GM12878 (cell line): ENCODE measurements around the gene SUPT3H. TPM values are rescaled to one million over a fixed set of nuclear protein-coding genes. Genes with fewer than 3 reads are reported as not detected.

Source experiments
- ATAC-seq: fragments of 200-7000 bp; cut with Tn5 transposase; 3 replicates; pipeline ENCODE4 v1.9.1; 2020; ENCODE audit warnings: mild to moderate bottlenecking, moderate library complexity
- BruUV-seq: library from RNA; stranded (reverse); fragments of 400-500 nt; replicated peaks from 2 replicates; lab custom pipeline; 2021; lab: Mats Ljungman, UMichigan
- CTCF ChIA-PET: fragments of 300-600 bp; sonication (Branson Sonifier 250); formaldehyde crosslinking; extraction: SDS; loops from one replicate; lab custom pipeline; 2021; ENCODE audit warnings: inconsistent platforms; lab: Yijun Ruan, JAX
- POLR2A ChIA-PET: fragments of 350-600 bp; formaldehyde crosslinking; extraction: SDS; loops from one replicate; lab custom pipeline; 2021; ENCODE audit warnings: inconsistent platforms; lab: Charles Lee
- RAD21 ChIA-PET: fragments of 300-600 bp; sonication (Branson Sonifier 250); formaldehyde crosslinking; loops from one replicate; lab custom pipeline; 2023; ENCODE audit warnings: antibody characterized with exemption; ENCODE audit not compliant: unreplicated experiment; lab: Charles Lee
- SMC1A ChIA-PET: fragments of 300-600 bp; sonication (Branson Sonifier 250); formaldehyde crosslinking; loops from one replicate; lab custom pipeline; 2023; ENCODE audit not compliant: unreplicated experiment, uncharacterized antibody; lab: Charles Lee
- DNase-seq: peaks from one replicate; pipeline ENCODE4 v3.0.0-alpha.2; 2011; ENCODE audit warnings: low read depth, low spot score
- FAIRE-seq: peaks from 3 replicates; lab custom pipeline; 2011; peaks lifted over from hg19 to GRCh38; lab: Jason Lieb, UNC
- H2AFZ ChIP-seq: 2 replicates; pipeline ENCODE4 v1.6.0; 2011; ENCODE audit warnings: low read depth, low read length, control low read depth; ENCODE audit not compliant: control insufficient read depth
- H3K27ac ChIP-seq: 2 replicates; pipeline ENCODE4 v1.5.1; 2011; ENCODE audit warnings: control low read depth; ENCODE audit not compliant: control insufficient read depth, insufficient read depth
- H3K27me3 ChIP-seq, 2 experiments: replicated peaks in 1 of 2; 2 replicates each; pipeline versions ENCODE4 v1.6.0 to v1.6.1; 2011; ENCODE audit warnings: low read length in 1 of 2; ENCODE audit not compliant: control insufficient read depth in 2 of 2, insufficient read depth in 2 of 2
- H3K36me3 ChIP-seq, 2 experiments: 2 replicates each; pipeline ENCODE4 v1.5.1; 2011; ENCODE audit warnings: low read length in 1 of 2; ENCODE audit not compliant: control insufficient read depth in 2 of 2, insufficient read depth in 2 of 2
- H3K4me1 ChIP-seq: 2 replicates; pipeline ENCODE4 v1.6.1; 2011; ENCODE audit warnings: mild to moderate bottlenecking, low read length, moderate library complexity, mixed read lengths; ENCODE audit not compliant: control insufficient read depth, insufficient read depth
- H3K4me2 ChIP-seq: 2 replicates; pipeline ENCODE4 v1.6.0; 2011; ENCODE audit warnings: control low read depth; ENCODE audit not compliant: control insufficient read depth, insufficient read depth
- H3K4me3 ChIP-seq: fragments of 200-600 bp; sonication (generic); 2 replicates; pipeline ENCODE4 v1.5.1; 2016
- H3K79me2 ChIP-seq: 2 replicates; pipeline ENCODE4 v1.6.0; 2011; ENCODE audit warnings: low read length; ENCODE audit not compliant: control insufficient read depth, insufficient read depth
- H3K9ac ChIP-seq: 2 replicates; pipeline ENCODE4 v1.8.0; 2011; ENCODE audit warnings: low read length, control low read depth, mixed read lengths; ENCODE audit not compliant: control insufficient read depth, insufficient read depth
- H3K9me3 ChIP-seq: replicated peaks from 3 replicates; pipeline ENCODE4 v1.5.1; 2011; ENCODE audit warnings: mild to moderate bottlenecking, low read length; ENCODE audit not compliant: control insufficient read depth, insufficient read depth
- H4K20me1 ChIP-seq: 2 replicates; pipeline ENCODE4 v1.6.0; 2011; ENCODE audit not compliant: control insufficient read depth, insufficient read depth
- ATF2 ChIP-seq: IDR thresholded peaks from 2 replicates; pipeline ENCODE4 v1.6.1; 2012; ENCODE audit warnings: low read length, inconsistent platforms
- RUNX3 ChIP-seq: IDR thresholded peaks from 2 replicates; pipeline ENCODE4 v1.6.1; 2012; ENCODE audit warnings: low read length, inconsistent platforms
- SIN3A ChIP-seq: IDR thresholded peaks from 2 replicates; pipeline ENCODE4 v1.6.1; 2012; ENCODE audit warnings: low read depth, low read length, improper control_type of control experiment
- SMARCA5 ChIP-seq: fragments of 450-650 bp; IDR thresholded peaks from 2 replicates; pipeline ENCODE4 v1.6.1; 2017; ENCODE audit warnings: mild to moderate bottlenecking
- SP1 ChIP-seq: IDR thresholded peaks from one replicate; pipeline ENCODE4 v1.6.1; 2011; ENCODE audit warnings: low read depth, low read length
- SRF ChIP-seq, 2 experiments: IDR thresholded peaks; 2 replicates each; pipeline ENCODE4 v1.6.1; 2011; ENCODE audit warnings: low read depth in 2 of 2, low read length in 2 of 2, mild to moderate bottlenecking in 1 of 2, moderate library complexity in 1 of 2
- WGBS: methylation state at CpG from one replicate; pipeline ENCODE4 v1.1.6; 2016; ENCODE audit warnings: low lambda C conversion rate; ENCODE audit not compliant: insufficient replicate concordance, insufficient coverage; ENCODE audit errors: missing lambda C conversion rate; 5-methylcytosine and 5-hydroxymethylcytosine counted together
- in situ Hi-C: fragments of 300-500 bp; cut with MboI; formaldehyde crosslinking; loops from 9 replicates; pipeline ENCODE4 v1.14.3; 2018; ENCODE audit warnings: mixed read lengths
- intact Hi-C: fragments of 100-400 bp; cut with micrococcal nuclease; formaldehyde crosslinking; loops from one replicate; pipeline ENCODE4 v1.14.2; 2022; ENCODE audit not compliant: unreplicated experiment
- polyA plus RNA-seq, 11 experiments: library from polyadenylated mRNA; depleted of rRNA in 4 of 11; unstranded in 6 of 11; stranded (reverse) in 5 of 11; fragments of >200 nt; fragmentation: Nextera tagmentation in 4 of 11; fragmentation: Illumina TruSeq in 1 of 11; extraction: Ambion mirVana in 4 of 11; extraction: Trizol in 1 of 11; gene quantifications; 1 replicate in 1 of 11; 2 replicates in 10 of 11; pipeline versions ENCODE4 v1.2.1 to v1.2.3, GENCODE V29; 2011 to 2016; ENCODE audit warnings: inconsistent platforms in 2 of 11, missing spikeins in 2 of 11, low read depth in 1 of 11
- total RNA-seq, 4 experiments: library from RNA; depleted of rRNA in 3 of 4; stranded (reverse); fragments of >200 nt in 3 of 4; fragmentation: Illumina TruSeq in 1 of 4; extraction: Trizol in 1 of 4; gene quantifications; 2 replicates each; pipeline versions ENCODE4 v1.2.1 to v1.2.3, GENCODE V29; 2013 to 2021
- TF ChIP-seq, protein P1 (sequence below): fragments of 450-650 bp; IDR thresholded peaks from 2 replicates; pipeline ENCODE4 v1.6.1; 2017; ENCODE audit warnings: low read depth, mild to moderate bottlenecking, moderate library complexity
- TF ChIP-seq, protein P2 (sequence below): fragments of 450-650 bp; IDR thresholded peaks from 2 replicates; pipeline ENCODE4 v1.6.1; 2018; ENCODE audit warnings: borderline replicate concordance, mild to moderate bottlenecking; ENCODE audit not compliant: partially characterized antibody

The SUPT3H gene
- total and polyA plus RNA-seq, 10 of the 15 experiments (the other 5 are each of a cell fraction or from before 2014, with no cell fraction given) = 0.51 to 3.7 (median 2.0) TPM

- TF ChIP-seq, protein P1, sequence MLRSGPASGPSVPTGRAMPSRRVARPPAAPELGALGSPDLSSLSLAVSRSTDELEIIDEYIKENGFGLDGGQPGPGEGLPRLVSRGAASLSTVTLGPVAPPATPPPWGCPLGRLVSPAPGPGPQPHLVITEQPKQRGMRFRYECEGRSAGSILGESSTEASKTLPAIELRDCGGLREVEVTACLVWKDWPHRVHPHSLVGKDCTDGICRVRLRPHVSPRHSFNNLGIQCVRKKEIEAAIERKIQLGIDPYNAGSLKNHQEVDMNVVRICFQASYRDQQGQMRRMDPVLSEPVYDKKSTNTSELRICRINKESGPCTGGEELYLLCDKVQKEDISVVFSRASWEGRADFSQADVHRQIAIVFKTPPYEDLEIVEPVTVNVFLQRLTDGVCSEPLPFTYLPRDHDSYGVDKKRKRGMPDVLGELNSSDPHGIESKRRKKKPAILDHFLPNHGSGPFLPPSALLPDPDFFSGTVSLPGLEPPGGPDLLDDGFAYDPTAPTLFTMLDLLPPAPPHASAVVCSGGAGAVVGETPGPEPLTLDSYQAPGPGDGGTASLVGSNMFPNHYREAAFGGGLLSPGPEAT = no peak
These were observed 146.1 kb downstream of the SUPT3H start (continued) for GRCh38 chr6:45231660-45232059.

- H3K9ac ChIP-seq = no peak overlapping the region
- no peak overlapping the region for H2AFZ ChIP-seq
- no peaks in the 10 kb centered on the region for H3K36me3 ChIP-seq
- H4K20me1 ChIP-seq = no peaks in the 10 kb centered on the region
- no peaks in the 10 kb centered on the region for H3K4me1 ChIP-seq
- peaks cover 3% of the 10 kb centered on the region; the same call in 1 of the 3 replicates for H3K9me3 ChIP-seq
- ATAC-seq (no peak), FAIRE-seq (no peak), DNase-seq (no peak)
- ChIA-PET SMC1A (no interaction called here), CTCF (no interaction called here), POLR2A (no interaction called here), RAD21 (no interaction called here)
- H3K79me2 ChIP-seq = no peaks in the 10 kb centered on the region
- BruUV-seq = no TSS peak
- intact Hi-C loops = loop anchor here (10.0 kb wide), 1 partner anchor 575 kb away; no protein-coding TSS in a partner anchor
- no peaks in the 10 kb centered on the region for H3K27me3 ChIP-seq
- no peak for TF ChIP-seq SIN3A
- TF ChIP-seq SRF (IDR thresholded peaks at IDR 0.05; ENCODE audit: low read depth in 2 of 2, low read length in 2 of 2) = no peak
- WGBS = 78% methylated on average over 1 of the region's 1 CpG
- in situ Hi-C loops = no loop called here
- H3K27ac ChIP-seq = no peak overlapping the region
- no peak overlapping the region for H3K4me3 ChIP-seq
- no peak overlapping the region for H3K4me2 ChIP-seq
These were observed 148.3 kb downstream of the SUPT3H start for GRCh38 chr6:45229416-45229815.

DNA sequence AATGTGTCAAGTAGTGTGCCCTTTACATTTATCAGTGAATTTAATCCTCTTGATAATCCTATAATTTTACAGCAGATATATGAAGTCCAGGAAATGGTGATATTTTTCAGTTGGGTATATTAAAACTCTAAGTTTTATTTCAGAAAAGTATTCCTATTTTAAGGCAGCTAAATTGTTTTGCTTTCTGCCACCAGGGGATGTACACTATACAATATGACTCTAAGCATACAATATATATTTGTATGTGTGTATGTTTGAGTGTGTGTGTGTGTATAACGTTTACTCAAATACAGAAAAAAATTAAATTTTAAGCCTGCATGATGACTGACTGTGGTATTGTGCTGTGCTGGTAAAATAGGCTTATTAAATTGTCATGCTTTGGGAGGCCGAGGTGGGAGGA lies 151.7 kb downstream of the SUPT3H start:
- CTCF ChIA-PET = interaction anchor here (0.6 kb wide), 1 partner anchor 616 kb away, joined by 4 read pairs; no protein-coding TSS in a partner anchor
- SMC1A ChIA-PET = no interaction called here
- H2AFZ ChIP-seq = no peak overlapping the region
- 28% methylated on average over 2 of the region's 2 CpGs for WGBS
- intact Hi-C loops = loop anchor here (10.0 kb wide), 1 partner anchor 571 kb away; no protein-coding TSS in a partner anchor
- H4K20me1 ChIP-seq = no peaks in the 10 kb centered on the region
- H3K9ac ChIP-seq = no peak overlapping the region
- in situ Hi-C loops = no loop called here
- RAD21 ChIA-PET = no interaction called here
- no peaks in the 10 kb centered on the region for H3K36me3 ChIP-seq
- H3K4me1 ChIP-seq = no peaks in the 10 kb centered on the region
- POLR2A ChIA-PET = no interaction called here
- no peaks in the 10 kb centered on the region for H3K79me2 ChIP-seq
- no peaks in the 10 kb centered on the region for H3K9me3 ChIP-seq
- no peak for ATAC-seq
- H3K4me2 ChIP-seq = no peak overlapping the region
- H3K27ac ChIP-seq = no peak overlapping the region
- no peak overlapping the region for H3K4me3 ChIP-seq
- DNase-seq = no peak
- TF ChIP-seq SP1 (no peak), RUNX3 (no peak), SMARCA5 (no peak), ATF2 (no peak)
- TF ChIP-seq, protein P2, sequence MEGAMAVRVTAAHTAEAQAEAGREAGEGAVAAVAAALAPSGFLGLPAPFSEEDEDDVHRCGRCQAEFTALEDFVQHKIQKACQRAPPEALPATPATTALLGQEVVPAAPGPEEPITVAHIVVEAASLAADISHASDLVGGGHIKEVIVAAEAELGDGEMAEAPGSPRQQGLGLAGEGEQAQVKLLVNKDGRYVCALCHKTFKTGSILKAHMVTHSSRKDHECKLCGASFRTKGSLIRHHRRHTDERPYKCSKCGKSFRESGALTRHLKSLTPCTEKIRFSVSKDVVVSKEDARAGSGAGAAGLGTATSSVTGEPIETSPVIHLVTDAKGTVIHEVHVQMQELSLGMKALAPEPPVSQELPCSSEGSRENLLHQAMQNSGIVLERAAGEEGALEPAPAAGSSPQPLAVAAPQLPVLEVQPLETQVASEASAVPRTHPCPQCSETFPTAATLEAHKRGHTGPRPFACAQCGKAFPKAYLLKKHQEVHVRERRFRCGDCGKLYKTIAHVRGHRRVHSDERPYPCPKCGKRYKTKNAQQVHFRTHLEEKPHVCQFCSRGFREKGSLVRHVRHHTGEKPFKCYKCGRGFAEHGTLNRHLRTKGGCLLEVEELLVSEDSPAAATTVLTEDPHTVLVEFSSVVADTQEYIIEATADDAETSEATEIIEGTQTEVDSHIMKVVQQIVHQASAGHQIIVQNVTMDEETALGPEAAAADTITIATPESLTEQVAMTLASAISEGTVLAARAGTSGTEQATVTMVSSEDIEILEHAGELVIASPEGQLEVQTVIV = no peak
- H3K27me3 ChIP-seq = no peaks in the 10 kb centered on the region
- BruUV-seq = no TSS peak
- FAIRE-seq = no peak
